HTERT RPE-1 (cell line): ENCODE results near the gene EMP1.

Experiments
- in situ Hi-C: fragments of 300-500 bp; cut with MboI; formaldehyde crosslinking; loops from 4 replicates; pipeline ENCODE4 v1.14.3; 2020; ENCODE audit warnings: low sequenced_read_pairs

EMP1 gene

GRCh38 chr12:13218641-13219040 is 22.1 kb downstream of the EMP1 start:
- in situ Hi-C loops: no loop called here

DNA sequence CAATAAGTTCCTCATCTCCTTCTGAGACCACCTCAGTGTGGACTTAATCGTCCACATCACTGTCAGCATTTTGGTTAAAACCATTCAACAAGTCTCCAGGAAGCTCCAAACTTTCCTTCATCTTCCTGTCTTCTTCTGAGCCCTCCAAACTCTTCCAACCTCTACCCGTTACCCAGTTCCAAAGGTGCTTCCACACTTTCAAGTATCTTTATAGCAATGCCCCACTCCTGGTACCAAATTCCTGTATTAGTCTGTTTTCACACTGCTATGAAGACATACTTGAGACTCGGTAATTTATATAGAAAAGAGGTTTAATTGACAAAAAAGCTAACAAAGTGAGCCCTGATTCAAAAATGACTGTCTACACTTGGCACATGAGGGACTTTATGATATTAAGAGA is 22.8 kb downstream of the EMP1 start:
- in situ Hi-C loops: no loop called here

- in situ Hi-C loops: no loop called here
These were observed 24.3 kb downstream of the EMP1 start for GRCh38 chr12:13220838-13221237.

- in situ Hi-C loops: no loop called here
These were observed 25.6 kb downstream of the EMP1 start for GRCh38 chr12:13222076-13222475.

DNA sequence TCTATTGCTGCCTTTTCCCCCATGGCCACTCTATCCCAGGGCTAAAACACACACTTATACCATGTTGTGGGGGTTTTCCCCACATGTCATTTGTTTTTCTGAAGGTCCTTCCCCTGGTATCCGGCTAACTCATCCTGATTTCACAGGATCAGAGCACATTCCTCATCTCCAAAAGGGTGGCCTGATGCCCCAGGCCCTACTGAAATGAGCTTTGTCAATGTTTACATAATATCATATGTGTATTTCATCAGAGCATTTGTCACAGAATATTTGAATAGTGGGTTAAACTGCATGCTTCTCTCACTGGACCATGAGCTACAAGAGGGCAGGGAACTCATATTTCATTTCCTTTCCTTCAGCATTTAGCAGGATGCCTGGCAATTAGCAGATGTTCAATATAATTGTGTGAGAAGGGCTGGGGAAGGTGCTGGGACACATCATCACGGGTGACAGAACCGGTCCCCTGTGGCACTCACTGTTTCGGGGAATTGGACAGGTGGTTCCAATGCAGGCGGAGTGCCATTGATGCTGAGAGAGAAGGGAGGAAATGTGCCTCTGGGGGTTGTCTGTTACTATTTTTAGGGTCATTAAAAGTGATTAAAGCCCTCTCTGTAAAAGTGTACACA is 26.8 kb downstream of the EMP1 start:
- in situ Hi-C loops: no loop called here

DNA sequence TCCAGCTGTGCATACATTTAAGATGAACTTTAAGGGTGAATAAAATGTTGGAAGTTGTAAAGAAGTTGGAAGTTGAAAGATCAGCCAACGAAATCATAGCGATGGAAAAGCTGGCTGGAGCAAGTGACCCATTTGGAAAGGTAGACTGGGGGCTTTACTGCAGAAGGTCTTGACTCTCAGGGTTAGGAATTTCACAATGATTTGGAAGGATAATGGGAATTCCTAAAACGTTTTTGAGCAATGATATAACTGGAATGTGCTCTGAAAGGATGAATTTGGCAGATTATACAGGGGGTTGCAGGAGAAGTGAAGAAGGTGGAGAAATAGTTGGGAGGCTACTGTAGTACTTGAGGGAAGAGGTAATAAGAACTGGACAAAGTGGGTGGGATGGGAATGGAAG is 27.4 kb downstream of the EMP1 start:
- in situ Hi-C loops: no loop called here

DNA sequence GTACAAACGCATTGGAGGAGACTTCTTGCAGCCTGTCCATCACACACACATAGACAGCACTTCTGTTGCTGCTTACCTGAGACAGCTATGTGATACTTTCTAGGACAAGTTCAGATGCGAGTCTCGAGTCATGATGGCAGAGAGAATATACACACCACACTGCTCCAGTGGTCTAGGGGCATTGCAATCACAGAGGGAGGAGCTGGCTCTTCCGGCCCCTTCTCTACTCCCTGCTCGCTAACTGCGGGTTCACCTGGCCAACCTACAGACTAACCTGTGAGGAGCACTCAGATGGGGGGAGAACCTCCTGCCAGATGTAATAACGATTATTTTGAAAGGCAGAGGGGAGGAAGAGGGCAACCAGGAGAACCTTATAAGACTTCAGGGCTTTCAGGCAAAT is 30.7 kb downstream of the EMP1 start:
- in situ Hi-C loops: no loop called here

- in situ Hi-C loops: no loop called here
These were observed 32.1 kb downstream of the EMP1 start for GRCh38 chr12:13228579-13228978.

DNA sequence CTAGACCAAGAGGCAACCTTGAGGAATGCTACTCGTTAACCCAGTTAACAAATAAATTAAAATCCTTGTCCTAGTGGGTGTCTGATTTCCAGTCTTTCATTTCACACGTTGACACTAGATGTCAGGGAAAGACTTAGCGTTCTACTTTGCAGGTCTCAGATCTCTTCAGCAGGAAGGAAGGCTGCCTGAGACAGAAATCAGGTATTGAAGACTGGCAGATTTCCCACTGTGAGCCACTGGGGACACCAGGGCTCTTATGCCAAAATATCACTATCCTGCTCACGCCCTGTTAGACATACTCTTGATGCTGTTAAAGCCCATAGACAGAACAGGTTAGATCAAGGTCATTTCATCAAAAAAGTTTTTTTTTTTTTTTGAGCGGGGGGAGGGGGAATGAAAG is 33.0 kb downstream of the EMP1 start:
- in situ Hi-C loops: no loop called here

GRCh38 chr12:13230500-13230899 is 34.0 kb downstream of the EMP1 start:
- in situ Hi-C loops: no loop called here

- in situ Hi-C loops: no loop called here
These were observed 37.5 kb downstream of the EMP1 start for GRCh38 chr12:13233830-13234641.

GRCh38 chr12:13238204-13238603 is 41.7 kb downstream of the EMP1 start:
- in situ Hi-C loops: no loop called here

GRCh38 chr12:13241833-13242488 is 45.4 kb downstream of the EMP1 start:
- in situ Hi-C loops: no loop called here

GRCh38 chr12:13242936-13243335 is 46.4 kb downstream of the EMP1 start:
- in situ Hi-C loops: no loop called here

DNA sequence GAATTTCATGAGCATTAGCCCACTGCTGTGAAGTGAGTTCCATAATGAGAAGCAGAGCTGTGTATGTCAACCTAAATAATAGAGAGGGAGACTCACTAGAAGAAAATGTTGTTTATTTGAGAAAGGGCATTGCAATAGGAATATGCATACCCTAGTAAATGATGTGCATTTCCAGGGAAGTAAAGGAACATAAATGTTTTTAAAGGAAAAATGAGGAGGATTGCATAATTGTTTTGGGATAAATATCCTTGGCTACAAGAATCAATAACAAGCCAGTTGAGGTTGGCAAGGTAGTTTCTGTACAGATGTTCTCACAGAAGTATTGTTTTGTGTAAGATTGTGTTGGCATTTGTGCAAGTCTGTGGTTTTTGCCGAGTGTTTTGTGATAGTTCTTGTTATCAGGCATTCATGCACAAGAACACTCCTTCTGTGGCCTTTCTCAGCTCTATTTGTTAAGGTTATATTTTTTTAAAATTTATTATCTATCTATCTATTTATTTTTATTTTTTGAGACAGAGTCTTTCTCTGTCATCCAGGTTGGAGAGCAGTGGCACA is 47.1 kb downstream of the EMP1 start:
- in situ Hi-C loops: no loop called here

DNA sequence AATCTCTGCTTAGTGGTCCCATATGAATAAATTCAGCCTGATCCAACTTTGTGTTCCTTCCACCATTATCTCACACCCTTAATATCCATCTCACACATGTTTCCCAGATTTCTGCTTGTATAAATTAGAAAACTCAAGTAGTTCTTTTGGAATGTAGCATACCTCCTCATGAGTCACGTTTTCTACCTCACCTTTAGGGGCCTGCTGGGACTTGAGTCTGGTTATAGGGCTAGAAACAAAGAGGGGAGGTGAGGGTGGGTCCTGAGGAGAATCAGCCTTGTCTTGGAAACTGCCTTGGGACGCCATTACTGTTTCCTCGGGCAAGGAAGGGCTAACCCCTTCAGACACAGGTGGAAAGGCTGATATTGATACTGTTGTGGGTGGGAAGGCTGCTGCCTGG is 51.1 kb downstream of the EMP1 start:
- in situ Hi-C loops: no loop called here

- in situ Hi-C loops: no loop called here
These were observed 52.4 kb downstream of the EMP1 start for GRCh38 chr12:13248964-13249363.

- in situ Hi-C loops: no loop called here
These were observed 53.9 kb downstream of the EMP1 start for GRCh38 chr12:13250416-13250815.

- in situ Hi-C loops: no loop called here
These were observed 55.0 kb downstream of the EMP1 start for GRCh38 chr12:13251521-13251920.

DNA sequence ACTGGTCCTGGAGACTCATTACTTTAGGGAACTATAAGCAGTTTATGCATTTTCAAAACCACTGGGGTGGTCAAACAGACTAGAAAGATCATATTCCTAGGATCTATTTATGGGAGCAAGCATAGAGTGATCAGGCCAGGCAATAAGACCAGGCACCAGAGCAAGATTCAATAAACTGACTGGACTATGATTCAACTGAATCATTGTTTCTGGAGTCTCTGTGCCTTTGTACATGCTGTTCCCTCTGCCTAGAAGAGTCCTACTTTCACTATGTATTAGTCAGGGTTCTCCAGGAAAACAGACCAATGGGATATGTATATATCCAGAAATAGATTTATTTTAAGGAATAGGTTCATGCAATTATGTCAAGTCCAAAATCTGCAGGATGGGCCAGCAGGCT is 55.5 kb downstream of the EMP1 start:
- in situ Hi-C loops: no loop called here

GRCh38 chr12:13252616-13253015 is 56.1 kb downstream of the EMP1 start:
- in situ Hi-C loops: no loop called here
